ENCODE measurements around the gene SERINC5. TPM values are rescaled to one million over a fixed set of nuclear protein-coding genes. Genes with fewer than 3 reads are reported as not detected.

Gene SERINC5
- total RNA-seq, 1 donor from 2014 or later: 57.3 TPM

DNA sequence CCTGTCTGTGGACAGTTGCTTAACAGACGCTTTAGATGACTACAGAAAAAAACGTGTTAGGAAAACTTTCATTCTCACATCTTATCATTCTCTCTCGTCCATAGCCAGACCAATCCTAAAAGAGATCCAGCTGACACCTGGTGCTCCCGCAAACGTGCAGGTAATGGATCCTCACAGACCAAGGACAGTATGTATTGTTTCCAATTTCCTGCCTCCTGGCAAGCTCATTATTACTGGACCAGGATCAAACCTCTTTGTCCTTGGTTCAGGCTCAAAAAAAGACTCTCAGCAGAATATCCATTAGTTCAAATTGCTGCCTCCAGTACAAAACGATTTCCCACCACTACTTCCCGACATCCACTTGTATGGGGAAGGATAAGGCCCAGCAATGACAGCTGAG is 62.4 kb downstream of the SERINC5 start:
- H3K27me3 Mint-ChIP-seq (ENCODE audit: low read depth, unreplicated experiment): no peaks in the 10 kb centered on the region
- H3K4me1 Mint-ChIP-seq (ENCODE audit: low read depth, unreplicated experiment): peaks cover 59% of the 10 kb centered on the region
- no peak for TF ChIP-seq CTCF (IDR thresholded peaks at IDR 0.05; ENCODE audit: insufficient read depth, low read depth, low read length)
- no peak for TF ChIP-seq EZH2 (IDR thresholded peaks at IDR 0.05; ENCODE audit: insufficient read depth, low read length)
- H3K4me3 Mint-ChIP-seq (ENCODE audit: unreplicated experiment): peak overlapping the region; percentile 62
- FAIRE-seq (no peak), DNase-seq (ENCODE audit: low read depth) (no peak)
- Histone ChIP-seq H3K36me3 (ENCODE audit: insufficient read depth, low read length) (no peaks in the 10 kb centered on the region), H3K27ac (ENCODE audit: low read depth, low read length) (no peak overlapping the region), H3K4me3 (ENCODE audit: insufficient read depth, low read depth, low read length) (no peak overlapping the region), H3K9me3 (ENCODE audit: insufficient read depth, low read depth, low read length) (no peaks in the 10 kb centered on the region), H3K27me3 (ENCODE audit: insufficient read depth, low read length) (no peaks in the 10 kb centered on the region), H3K4me1 (ENCODE audit: insufficient read depth, low read length) (peaks cover 17% of the 10 kb centered on the region), H3K9ac (ENCODE audit: low read length) (no peak overlapping the region), H3K79me2 (ENCODE audit: insufficient read depth, low read length) (peaks cover 52% of the 10 kb centered on the region), H3K4me2 (ENCODE audit: low read length) (peak overlapping the region; percentile 68), H2AFZ (ENCODE audit: low read depth, low read length) (no peak overlapping the region), H4K20me1 (ENCODE audit: insufficient read depth, low read length) (peaks cover 17% of the 10 kb centered on the region)
- H3K27ac Mint-ChIP-seq (ENCODE audit: unreplicated experiment): peak overlapping the region; percentile 92
- no peaks in the 10 kb centered on the region for H3K9me3 Mint-ChIP-seq (ENCODE audit: unreplicated experiment)
- H3K36me3 Mint-ChIP-seq (ENCODE audit: low read depth, unreplicated experiment): peaks cover 2% of the 10 kb centered on the region

- Mint-ChIP-seq H3K9me3 (ENCODE audit: unreplicated experiment) (no peaks in the 10 kb centered on the region), H3K27me3 (ENCODE audit: low read depth, unreplicated experiment) (no peaks in the 10 kb centered on the region), H3K4me1 (ENCODE audit: low read depth, unreplicated experiment) (peaks cover 54% of the 10 kb centered on the region), H3K36me3 (ENCODE audit: low read depth, unreplicated experiment) (peaks cover 2% of the 10 kb centered on the region), H3K4me3 (ENCODE audit: unreplicated experiment) (peak overlapping the region; percentile 62), H3K27ac (ENCODE audit: unreplicated experiment) (peak overlapping the region; percentile 92)
- H2AFZ ChIP-seq (ENCODE audit: low read depth, low read length): no peak overlapping the region
- peaks cover 17% of the 10 kb centered on the region for H3K4me1 ChIP-seq (ENCODE audit: insufficient read depth, low read length)
- TF ChIP-seq CTCF (IDR thresholded peaks at IDR 0.05; ENCODE audit: insufficient read depth, low read depth, low read length): no peak
- no peak for TF ChIP-seq EZH2 (IDR thresholded peaks at IDR 0.05; ENCODE audit: insufficient read depth, low read length)
- peaks cover 56% of the 10 kb centered on the region for H3K79me2 ChIP-seq (ENCODE audit: insufficient read depth, low read length)
- H3K9ac ChIP-seq (ENCODE audit: low read length): no peak overlapping the region
- no peaks in the 10 kb centered on the region for H3K36me3 ChIP-seq (ENCODE audit: insufficient read depth, low read length)
- H3K27ac ChIP-seq (ENCODE audit: low read depth, low read length): no peak overlapping the region
- no peaks in the 10 kb centered on the region for H3K9me3 ChIP-seq (ENCODE audit: insufficient read depth, low read depth, low read length)
- no peaks in the 10 kb centered on the region for H3K27me3 ChIP-seq (ENCODE audit: insufficient read depth, low read length)
- FAIRE-seq: no peak
- DNase-seq (ENCODE audit: low read depth): peak; percentile 68
- H3K4me2 ChIP-seq (ENCODE audit: low read length): peak overlapping the region; percentile 68
- H3K4me3 ChIP-seq (ENCODE audit: insufficient read depth, low read depth, low read length): no peak overlapping the region
- H4K20me1 ChIP-seq (ENCODE audit: insufficient read depth, low read length): peaks cover 18% of the 10 kb centered on the region
These were observed 63.2 kb downstream of the SERINC5 start for GRCh38 chr5:80192507-80193241.

GRCh38 chr5:80191991-80192398 is 63.9 kb downstream of the SERINC5 start:
- Mint-ChIP-seq H3K9me3 (ENCODE audit: unreplicated experiment) (no peaks in the 10 kb centered on the region), H3K4me1 (ENCODE audit: low read depth, unreplicated experiment) (peaks cover 54% of the 10 kb centered on the region), H3K4me3 (ENCODE audit: unreplicated experiment) (no peak overlapping the region), H3K27me3 (ENCODE audit: low read depth, unreplicated experiment) (no peaks in the 10 kb centered on the region), H3K36me3 (ENCODE audit: low read depth, unreplicated experiment) (peaks cover 2% of the 10 kb centered on the region), H3K27ac (ENCODE audit: unreplicated experiment) (peak overlapping the region; percentile 92)
- Histone ChIP-seq H3K4me3 (ENCODE audit: insufficient read depth, low read depth, low read length) (no peak overlapping the region), H3K36me3 (ENCODE audit: insufficient read depth, low read length) (no peaks in the 10 kb centered on the region), H2AFZ (ENCODE audit: low read depth, low read length) (no peak overlapping the region), H3K9me3 (ENCODE audit: insufficient read depth, low read depth, low read length) (no peaks in the 10 kb centered on the region), H4K20me1 (ENCODE audit: insufficient read depth, low read length) (peaks cover 18% of the 10 kb centered on the region), H3K4me1 (ENCODE audit: insufficient read depth, low read length) (peaks cover 17% of the 10 kb centered on the region), H3K4me2 (ENCODE audit: low read length) (peak overlapping the region; percentile 68), H3K27me3 (ENCODE audit: insufficient read depth, low read length) (no peaks in the 10 kb centered on the region), H3K79me2 (ENCODE audit: insufficient read depth, low read length) (peaks cover 51% of the 10 kb centered on the region), H3K27ac (ENCODE audit: low read depth, low read length) (no peak overlapping the region), H3K9ac (ENCODE audit: low read length) (no peak overlapping the region)
- DNase-seq (ENCODE audit: low read depth) (no peak), FAIRE-seq (no peak)
- TF ChIP-seq CTCF (IDR thresholded peaks at IDR 0.05; ENCODE audit: insufficient read depth, low read depth, low read length) (no peak), EZH2 (IDR thresholded peaks at IDR 0.05; ENCODE audit: insufficient read depth, low read length) (no peak)

Measured in astrocyte (in vitro differentiated cells and primary cell).